GM18502 (cell line): Measurements from ENCODE around the gene FITM1.

Experiments used
- ATAC-seq: cut with Tn5 transposase; IDR thresholded peaks from one replicate; pipeline ENCODE4 v1.9.1; 2021; ENCODE audit warnings: mild to moderate bottlenecking; ENCODE audit not compliant: unreplicated experiment, poor library complexity

FITM1 gene

GRCh38 chr14:24137529-24138395, 7.3 kb downstream of the FITM1 start:
- ATAC-seq: no peak

GRCh38 chr14:24138396-24139271, 8.2 kb downstream of the FITM1 start:
- no peak for ATAC-seq

DNA sequence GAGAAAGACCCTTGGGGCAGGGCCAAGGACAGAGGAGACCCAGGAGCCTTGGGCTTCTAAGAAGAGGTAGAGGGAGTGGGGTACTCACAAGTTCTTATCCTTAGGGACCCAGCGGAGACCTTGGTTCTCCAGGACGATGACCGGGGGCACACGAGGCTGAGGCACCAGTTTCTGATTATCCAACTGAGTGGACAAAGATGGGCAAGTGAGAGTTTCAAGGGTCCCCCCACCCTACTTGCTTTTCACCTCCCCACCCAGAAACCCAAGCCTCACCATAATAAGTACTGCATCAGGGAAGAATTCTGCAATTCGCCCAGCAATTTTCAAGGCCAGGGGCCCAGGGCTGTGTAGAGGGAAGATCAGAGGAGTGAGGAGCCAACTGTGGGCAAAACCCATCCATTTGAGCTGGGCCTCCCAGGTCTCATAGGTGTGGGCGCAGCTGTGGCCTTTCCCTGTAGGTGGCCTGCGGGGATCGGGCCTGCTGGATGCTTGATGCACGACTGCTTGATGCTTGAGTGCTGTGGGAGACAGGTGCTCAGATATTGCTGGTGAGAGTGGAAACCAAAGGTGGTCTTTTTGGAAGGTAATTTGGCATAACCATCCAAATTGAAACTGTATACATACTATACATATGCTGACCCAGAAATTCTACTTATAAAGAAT, 8.9 kb downstream of the FITM1 start:
- no peak for ATAC-seq

GRCh38 chr14:24141097-24141880, 10.8 kb downstream of the FITM1 start, which contains the start of gene EMC9:
Gene EMC9, minus strand, starts transcription at chr14:24141591. Its CDS starts 287 bp downstream, at chr14:24141304.
- peak; percentile 90 for ATAC-seq

DNA sequence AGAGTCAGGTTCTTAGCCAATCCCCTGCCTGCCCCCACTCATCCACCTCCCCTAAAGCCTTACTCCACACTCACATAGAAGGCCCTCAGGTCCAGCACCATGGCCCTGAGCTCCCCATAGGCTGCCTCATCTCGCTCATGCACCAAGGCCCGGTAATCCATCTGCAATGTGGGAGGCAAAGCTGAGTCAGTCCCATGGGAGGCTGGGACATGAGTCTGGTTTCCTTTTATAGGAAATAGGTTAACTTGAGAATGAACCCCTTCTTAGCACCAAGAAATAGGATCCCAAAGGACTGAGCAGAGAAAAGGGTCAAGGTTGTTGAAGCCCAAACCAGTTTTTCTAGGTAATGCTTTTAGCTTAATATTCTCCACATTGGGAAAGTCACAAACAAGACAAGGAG, 13.1 kb downstream of the FITM1 start:
- no peak for ATAC-seq

- ATAC-seq: no peak
Measured at GRCh38 chr14:24144451-24144850, 14.0 kb downstream of the FITM1 start.

GRCh38 chr14:24145219-24145618, 14.8 kb downstream of the FITM1 start:
- no peak for ATAC-seq

- ATAC-seq: no peak
Measured at GRCh38 chr14:24145690-24146452, 15.4 kb downstream of the FITM1 start.

DNA sequence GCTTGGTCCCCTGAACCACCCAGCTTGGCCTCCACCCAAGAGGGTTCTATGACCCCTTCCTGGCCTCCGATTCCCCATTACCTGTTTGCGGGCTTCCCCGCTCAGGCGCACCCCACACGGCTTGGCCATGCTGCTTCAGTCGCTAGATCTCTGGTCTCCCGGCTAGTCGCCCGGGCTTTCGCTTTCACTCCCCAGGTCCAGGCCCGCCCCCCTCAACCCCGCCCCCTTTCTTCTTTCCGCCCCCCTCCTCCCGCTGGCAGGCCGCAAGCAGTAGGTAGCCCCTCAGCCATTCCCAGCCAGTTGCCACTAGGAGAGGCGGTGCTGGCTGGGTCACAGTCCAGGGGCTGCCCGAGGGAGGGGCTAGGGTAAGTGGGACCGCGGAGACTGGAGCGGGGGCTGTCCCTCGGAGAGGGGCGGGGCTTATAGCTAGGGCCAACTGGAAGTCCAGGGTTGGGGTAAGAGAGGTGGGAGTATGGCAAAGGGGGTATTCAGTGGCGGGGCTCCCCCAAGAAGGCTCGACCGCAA, 16.1 kb downstream of the FITM1 start, which contains the start of gene PSME2:
Gene PSME2 (minus strand): TSS at position 158 of the 525 bp plus-strand sequence. CDS start 29 bp downstream, at position 129.
- ATAC-seq: peak; percentile 66

- ATAC-seq: peak; percentile 86
Measured at GRCh38 chr14:24146978-24147760, 16.7 kb downstream of the FITM1 start, which contains the start of gene RNF31. Gene RNF31, plus strand, starts transcription at chr14:24147498. Its CDS starts 201 bp downstream, at chr14:24147699.

- ATAC-seq: no peak
Measured at GRCh38 chr14:24147761-24148428, 17.4 kb downstream of the FITM1 start.

DNA sequence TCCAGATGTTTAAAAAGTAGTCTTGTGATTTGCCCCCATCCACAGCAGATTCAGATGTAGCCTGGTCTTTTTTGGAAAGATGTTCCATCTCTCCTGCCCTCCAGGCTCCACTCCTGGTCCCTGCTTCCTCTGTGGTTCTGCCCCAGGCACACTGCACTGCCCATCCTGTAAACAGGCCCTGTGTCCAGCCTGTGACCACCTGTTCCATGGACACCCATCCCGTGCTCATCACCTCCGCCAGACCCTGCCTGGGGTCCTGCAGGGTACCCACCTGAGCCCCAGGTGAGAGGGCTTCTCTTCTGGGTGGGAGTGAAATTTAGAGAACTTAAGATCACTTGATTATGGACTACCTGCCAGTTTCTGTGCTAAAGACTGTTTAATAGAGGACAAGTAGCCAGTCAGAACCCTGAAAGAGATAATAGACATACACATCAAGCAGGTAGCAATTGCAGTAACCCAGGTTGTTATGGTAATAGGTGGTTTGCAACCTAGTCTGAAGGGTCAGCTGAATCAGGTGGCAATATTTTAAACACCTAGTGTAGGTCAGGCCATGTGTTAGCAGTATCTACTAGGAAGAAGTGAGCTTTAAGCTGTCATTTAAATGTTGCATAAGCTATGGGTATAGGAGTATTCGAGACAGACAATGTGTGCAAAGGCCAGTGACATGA, 19.0 kb downstream of the FITM1 start:
- no peak for ATAC-seq

- ATAC-seq: no peak
Measured at GRCh38 chr14:24150061-24150460, 19.6 kb downstream of the FITM1 start.

DNA sequence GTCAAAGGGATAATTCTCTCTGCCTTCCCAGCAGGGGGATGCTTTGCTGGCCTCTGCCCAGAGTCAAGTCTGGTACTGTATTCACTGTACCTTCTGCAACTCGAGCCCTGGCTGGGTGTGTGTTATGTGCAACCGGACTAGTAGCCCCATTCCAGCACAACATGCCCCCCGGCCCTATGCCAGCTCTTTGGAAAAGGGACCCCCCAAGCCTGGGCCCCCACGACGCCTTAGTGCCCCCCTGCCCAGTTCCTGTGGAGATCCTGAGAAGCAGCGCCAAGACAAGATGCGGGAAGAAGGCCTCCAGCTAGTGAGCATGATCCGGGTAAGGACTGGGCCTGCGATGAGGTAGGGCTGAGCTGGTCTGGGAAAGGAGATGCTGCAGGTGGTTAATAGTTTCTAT, 20.1 kb downstream of the FITM1 start:
- ATAC-seq: no peak

GRCh38 chr14:24150993-24151392, 20.5 kb downstream of the FITM1 start:
- ATAC-seq: no peak

DNA sequence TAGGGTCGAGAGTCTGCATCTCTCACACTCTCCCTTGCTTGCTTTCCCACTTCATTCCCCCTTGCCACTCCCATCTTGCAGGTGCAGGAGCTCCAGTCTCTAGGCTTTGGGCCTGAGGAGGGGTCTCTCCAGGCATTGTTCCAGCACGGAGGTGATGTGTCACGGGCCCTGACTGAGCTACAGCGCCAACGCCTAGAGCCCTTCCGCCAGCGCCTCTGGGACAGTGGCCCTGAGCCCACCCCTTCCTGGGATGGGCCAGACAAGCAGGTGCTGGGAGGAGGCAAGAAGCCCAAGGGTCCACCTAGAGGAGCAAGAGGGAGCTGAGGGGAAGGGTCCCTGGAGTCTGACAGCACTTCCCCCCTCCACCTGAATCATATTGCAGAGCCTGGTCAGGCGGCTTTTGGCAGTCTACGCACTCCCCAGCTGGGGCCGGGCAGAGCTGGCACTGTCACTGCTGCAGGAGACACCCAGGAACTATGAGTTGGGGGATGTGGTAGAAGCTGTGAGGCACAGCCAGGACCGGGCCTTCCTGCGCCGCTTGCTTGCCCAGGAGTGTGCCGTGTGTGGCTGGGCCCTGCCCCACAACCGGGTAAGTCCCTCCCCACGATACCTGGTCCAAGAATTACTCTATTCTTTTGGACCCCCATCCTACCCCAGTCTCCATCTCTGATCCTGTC, 21.1 kb downstream of the FITM1 start:
- no peak for ATAC-seq
